WTC11 (cell line): ENCODE results near the gene NUDT12. TPM values are rescaled to one million over a fixed set of nuclear protein-coding genes. Genes with fewer than 3 reads are reported as not detected.

ENCODE experiments used
- ATAC-seq: fragments of 200-7000 bp; cut with Tn5 transposase; 2 replicates; pipeline ENCODE4 v1.10.0; 2021; ENCODE audit warnings: mild to moderate bottlenecking, moderate library complexity
- CTCF ChIA-PET: fragments of 300-600 bp; sonication (Branson Sonifier 250); formaldehyde crosslinking; loops from one replicate; lab custom pipeline; 2021; ENCODE audit warnings: antibody characterized with exemption; lab: Charles Lee
- POLR2A ChIA-PET: fragments of 350-600 bp; sonication (Branson Sonifier 250); formaldehyde crosslinking; loops from one replicate; lab custom pipeline; 2021; ENCODE audit warnings: antibody characterized with exemption; lab: Charles Lee
- DNase-seq: peaks from one replicate; pipeline ENCODE4 v3.0.0; 2021; ENCODE audit warnings: low spot score
- H3K27ac Mint-ChIP-seq: 2 replicates; pipeline ENCODE4 v1.8.0; 2021; ENCODE audit warnings: mixed read lengths
- H3K27me3 Mint-ChIP-seq: 2 replicates; pipeline ENCODE4 v1.8.0; 2021; ENCODE audit warnings: low read depth, mild to moderate bottlenecking, moderate library complexity, mixed read lengths
- H3K36me3 Mint-ChIP-seq: 2 replicates; pipeline ENCODE4 v1.8.0; 2021; ENCODE audit warnings: mixed read lengths
- H3K4me1 Mint-ChIP-seq: 2 replicates; pipeline ENCODE4 v1.8.0; 2022; ENCODE audit warnings: mixed read lengths
- H3K4me3 Mint-ChIP-seq: 2 replicates; pipeline ENCODE4 v1.8.0; 2021; ENCODE audit warnings: mild to moderate bottlenecking, moderate library complexity, mixed read lengths
- H3K9me3 Mint-ChIP-seq: 2 replicates; pipeline ENCODE4 v1.8.0; 2021; ENCODE audit warnings: mixed read lengths
- AR ChIP-seq: fragments of 250-450 bp; sonication (Bioruptor Pico); IDR thresholded peaks from 2 replicates; pipeline ENCODE4 v1.9.0; 2021; ENCODE audit warnings: mild to moderate bottlenecking
- ATF2 ChIP-seq: sonication (generic); formaldehyde crosslinking; IDR thresholded peaks from 2 replicates; pipeline ENCODE4 v1.8.1; 2022; ENCODE audit warnings: low read depth, missing genetic modification reagents, borderline replicate concordance
- ATF3 ChIP-seq: sonication (generic); formaldehyde crosslinking; conservative IDR thresholded peaks from 2 replicates; pipeline ENCODE4 v1.8.1; 2022; ENCODE audit warnings: mild to moderate bottlenecking, missing genetic modification reagents
- CREB1 ChIP-seq: sonication (generic); formaldehyde crosslinking; IDR thresholded peaks from 2 replicates; pipeline ENCODE4 v1.8.0; 2023; ENCODE audit warnings: mild to moderate bottlenecking, missing genetic modification reagents
- E2F1 ChIP-seq: sonication (generic); formaldehyde crosslinking; IDR thresholded peaks from 2 replicates; pipeline ENCODE4 v1.8.0; 2022; ENCODE audit warnings: mild to moderate bottlenecking, missing genetic modification reagents
- ELF4 ChIP-seq: sonication (generic); formaldehyde crosslinking; IDR thresholded peaks from 2 replicates; pipeline ENCODE4 v1.8.1; 2022; ENCODE audit warnings: low read depth, mild to moderate bottlenecking, moderate library complexity, missing genetic modification reagents
- ESRRA ChIP-seq: sonication (generic); formaldehyde crosslinking; IDR thresholded peaks from 2 replicates; pipeline ENCODE4 v1.8.1; 2022; ENCODE audit warnings: mild to moderate bottlenecking, missing genetic modification reagents, borderline replicate concordance
- ETV6 ChIP-seq: sonication (generic); formaldehyde crosslinking; IDR thresholded peaks from 2 replicates; pipeline ENCODE4 v1.8.1; 2022; ENCODE audit warnings: mild to moderate bottlenecking, missing genetic modification reagents
- FOXK1 ChIP-seq: sonication (generic); formaldehyde crosslinking; IDR thresholded peaks from 2 replicates; pipeline ENCODE4 v1.8.0; 2022; ENCODE audit warnings: mild to moderate bottlenecking, moderate library complexity, missing genetic modification reagents
- GRHL2 ChIP-seq: fragments of 250-450 bp; sonication (Bioruptor Pico); IDR thresholded peaks from 2 replicates; pipeline ENCODE4 v1.8.0; 2022; ENCODE audit warnings: mild to moderate bottlenecking, moderate library complexity; ENCODE audit not compliant: insufficient replicate concordance, severe bottlenecking
- NR2C2 ChIP-seq: sonication (generic); formaldehyde crosslinking; IDR thresholded peaks from 2 replicates; pipeline ENCODE4 v1.8.0; 2022; ENCODE audit warnings: mild to moderate bottlenecking, missing genetic modification reagents
- NR3C1 ChIP-seq: sonication (generic); formaldehyde crosslinking; conservative IDR thresholded peaks from 2 replicates; pipeline ENCODE4 v1.8.1; 2023; ENCODE audit warnings: low read depth, mild to moderate bottlenecking, missing genetic modification reagents
- RORB ChIP-seq: fragments of 250-450 bp; sonication (Bioruptor Pico); IDR thresholded peaks from 2 replicates; pipeline ENCODE4 v1.9.0; 2021; ENCODE audit warnings: mild to moderate bottlenecking
- SMAD4 ChIP-seq: sonication (generic); formaldehyde crosslinking; IDR thresholded peaks from 2 replicates; pipeline ENCODE4 v1.8.0; 2022; ENCODE audit warnings: mild to moderate bottlenecking, missing genetic modification reagents
- TEAD1 ChIP-seq: sonication (generic); formaldehyde crosslinking; IDR thresholded peaks from 2 replicates; pipeline ENCODE4 v1.8.0; 2022; ENCODE audit warnings: mild to moderate bottlenecking, missing genetic modification reagents
- ZBTB43 ChIP-seq: sonication (generic); formaldehyde crosslinking; IDR thresholded peaks from 2 replicates; pipeline ENCODE4 v1.8.1; 2023; ENCODE audit warnings: mild to moderate bottlenecking, missing genetic modification reagents
- ZNF317 ChIP-seq: sonication (generic); formaldehyde crosslinking; IDR thresholded peaks from 2 replicates; pipeline ENCODE4 v1.8.1; 2023; ENCODE audit warnings: low read depth, mild to moderate bottlenecking, moderate library complexity, missing genetic modification reagents, borderline replicate concordance
- ZNF396 ChIP-seq: fragments of 250-450 bp; sonication (Bioruptor Pico); IDR thresholded peaks from 2 replicates; pipeline ENCODE4 v1.8.0; 2021; ENCODE audit warnings: mild to moderate bottlenecking, moderate library complexity, borderline replicate concordance
- ZNF416 ChIP-seq: fragments of 250-450 bp; sonication (Bioruptor Pico); IDR thresholded peaks from 2 replicates; pipeline ENCODE4 v1.9.0; 2021; ENCODE audit warnings: mild to moderate bottlenecking, inconsistent platforms
- total RNA-seq: library from RNA; stranded (reverse); gene quantifications from 3 replicates; pipeline ENCODE4 v1.2.3, GENCODE V29; 2021
- TF ChIP-seq, protein P1 (sequence below): fragments of 250-450 bp; sonication (Bioruptor Pico); IDR thresholded peaks from 2 replicates; pipeline ENCODE4 v2.1.2; 2022; ENCODE audit warnings: mild to moderate bottlenecking, moderate library complexity
- TF ChIP-seq, protein P2 (sequence below): sonication (generic); formaldehyde crosslinking; IDR thresholded peaks from 2 replicates; pipeline ENCODE4 v1.8.0; 2023; ENCODE audit warnings: mild to moderate bottlenecking, missing genetic modification reagents
- TF ChIP-seq, protein P3 (sequence below): sonication (generic); formaldehyde crosslinking; IDR thresholded peaks from 2 replicates; pipeline ENCODE4 v1.8.1; 2022; ENCODE audit warnings: mild to moderate bottlenecking, missing genetic modification reagents, moderate library complexity, borderline replicate concordance

NUDT12 gene
- total RNA-seq, 1 experiment from 2014 or later = 16.0 TPM

GRCh38 chr5:103513701-103514100 lies 48.9 kb downstream of the NUDT12 start:
- TF ChIP-seq TEAD1 (CRISPR knock-in tag) = no peak
- no peak for TF ChIP-seq ZNF416
- TF ChIP-seq ESRRA = no peak
- no peak for TF ChIP-seq NR3C1 (CRISPR knock-in tag)
- TF ChIP-seq ELF4 = no peak
- no peak for TF ChIP-seq ATF2 (CRISPR knock-in tag)
- TF ChIP-seq, protein P1, sequence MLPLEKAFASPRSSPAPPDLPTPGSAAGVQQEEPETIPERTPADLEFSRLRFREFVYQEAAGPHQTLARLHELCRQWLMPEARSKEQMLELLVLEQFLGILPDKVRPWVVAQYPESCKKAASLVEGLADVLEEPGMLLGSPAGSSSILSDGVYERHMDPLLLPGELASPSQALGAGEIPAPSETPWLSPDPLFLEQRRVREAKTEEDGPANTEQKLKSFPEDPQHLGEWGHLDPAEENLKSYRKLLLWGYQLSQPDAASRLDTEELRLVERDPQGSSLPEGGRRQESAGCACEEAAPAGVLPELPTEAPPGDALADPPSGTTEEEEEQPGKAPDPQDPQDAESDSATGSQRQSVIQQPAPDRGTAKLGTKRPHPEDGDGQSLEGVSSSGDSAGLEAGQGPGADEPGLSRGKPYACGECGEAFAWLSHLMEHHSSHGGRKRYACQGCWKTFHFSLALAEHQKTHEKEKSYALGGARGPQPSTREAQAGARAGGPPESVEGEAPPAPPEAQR = no peak
- TF ChIP-seq AR = no peak
- TF ChIP-seq, protein P2, sequence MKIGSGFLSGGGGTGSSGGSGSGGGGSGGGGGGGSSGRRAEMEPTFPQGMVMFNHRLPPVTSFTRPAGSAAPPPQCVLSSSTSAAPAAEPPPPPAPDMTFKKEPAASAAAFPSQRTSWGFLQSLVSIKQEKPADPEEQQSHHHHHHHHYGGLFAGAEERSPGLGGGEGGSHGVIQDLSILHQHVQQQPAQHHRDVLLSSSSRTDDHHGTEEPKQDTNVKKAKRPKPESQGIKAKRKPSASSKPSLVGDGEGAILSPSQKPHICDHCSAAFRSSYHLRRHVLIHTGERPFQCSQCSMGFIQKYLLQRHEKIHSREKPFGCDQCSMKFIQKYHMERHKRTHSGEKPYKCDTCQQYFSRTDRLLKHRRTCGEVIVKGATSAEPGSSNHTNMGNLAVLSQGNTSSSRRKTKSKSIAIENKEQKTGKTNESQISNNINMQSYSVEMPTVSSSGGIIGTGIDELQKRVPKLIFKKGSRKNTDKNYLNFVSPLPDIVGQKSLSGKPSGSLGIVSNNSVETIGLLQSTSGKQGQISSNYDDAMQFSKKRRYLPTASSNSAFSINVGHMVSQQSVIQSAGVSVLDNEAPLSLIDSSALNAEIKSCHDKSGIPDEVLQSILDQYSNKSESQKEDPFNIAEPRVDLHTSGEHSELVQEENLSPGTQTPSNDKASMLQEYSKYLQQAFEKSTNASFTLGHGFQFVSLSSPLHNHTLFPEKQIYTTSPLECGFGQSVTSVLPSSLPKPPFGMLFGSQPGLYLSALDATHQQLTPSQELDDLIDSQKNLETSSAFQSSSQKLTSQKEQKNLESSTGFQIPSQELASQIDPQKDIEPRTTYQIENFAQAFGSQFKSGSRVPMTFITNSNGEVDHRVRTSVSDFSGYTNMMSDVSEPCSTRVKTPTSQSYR = no peak
- no peak for TF ChIP-seq ZBTB43 (CRISPR knock-in tag)
- TF ChIP-seq RORB (CRISPR knock-in tag) = no peak
- no peak for TF ChIP-seq E2F1 (CRISPR knock-in tag)
- TF ChIP-seq CREB1 (CRISPR knock-in tag) = no peak
- TF ChIP-seq GRHL2 (CRISPR knock-in tag) = no peak
- Mint-ChIP-seq H3K27me3 (no peaks in the 10 kb centered on the region), H3K27ac (no peak overlapping the region), H3K36me3 (no peaks in the 10 kb centered on the region), H3K4me1 (peaks cover 17% of the 10 kb centered on the region), H3K9me3 (no peaks in the 10 kb centered on the region), H3K4me3 (no peak overlapping the region)
- ChIA-PET POLR2A (no interaction called here), CTCF (interaction anchor here (1.0 to 2.0 kb wide), 5 partner anchors 15 to 281 kb away, joined by 3 to 6 read pairs (median 4); partner anchors contain the start of gene MACIR)
- DNase-seq (no peak), ATAC-seq (no peak)

- no peak overlapping the region for H3K27ac Mint-ChIP-seq
- no peak overlapping the region for H3K4me3 Mint-ChIP-seq
- no peak for DNase-seq
- ChIA-PET CTCF (interaction anchor here (0.6 to 2.0 kb wide), 2 partner anchors 13 to 156 kb away, joined by 3 to 6 read pairs; no protein-coding TSS in a partner anchor), POLR2A (no interaction called here)
- no peaks in the 10 kb centered on the region for H3K27me3 Mint-ChIP-seq
- ATAC-seq = no peak
- peaks cover 21% of the 10 kb centered on the region for H3K4me1 Mint-ChIP-seq
- no peaks in the 10 kb centered on the region for H3K36me3 Mint-ChIP-seq
- H3K9me3 Mint-ChIP-seq = no peaks in the 10 kb centered on the region
- TF ChIP-seq ZBTB43 (CRISPR knock-in tag) (no peak), FOXK1 (no peak), ETV6 (CRISPR knock-in tag) (no peak), NR2C2 (CRISPR knock-in tag) (no peak), SMAD4 (CRISPR knock-in tag) (no peak), ZNF396 (CRISPR knock-in tag) (no peak), NR3C1 (CRISPR knock-in tag) (no peak), ATF3 (no peak), ZNF317 (CRISPR knock-in tag) (no peak)
- TF ChIP-seq, protein P3, sequence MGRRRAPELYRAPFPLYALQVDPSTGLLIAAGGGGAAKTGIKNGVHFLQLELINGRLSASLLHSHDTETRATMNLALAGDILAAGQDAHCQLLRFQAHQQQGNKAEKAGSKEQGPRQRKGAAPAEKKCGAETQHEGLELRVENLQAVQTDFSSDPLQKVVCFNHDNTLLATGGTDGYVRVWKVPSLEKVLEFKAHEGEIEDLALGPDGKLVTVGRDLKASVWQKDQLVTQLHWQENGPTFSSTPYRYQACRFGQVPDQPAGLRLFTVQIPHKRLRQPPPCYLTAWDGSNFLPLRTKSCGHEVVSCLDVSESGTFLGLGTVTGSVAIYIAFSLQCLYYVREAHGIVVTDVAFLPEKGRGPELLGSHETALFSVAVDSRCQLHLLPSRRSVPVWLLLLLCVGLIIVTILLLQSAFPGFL = no peak
These were observed 50.1 kb downstream of the NUDT12 start for GRCh38 chr5:103512500-103512899.
